ENCODE data around the gene DNAJB12. TPM values are rescaled to one million over a fixed set of nuclear protein-coding genes. Genes with fewer than 3 reads are reported as not detected.
"Not testable (repeated sequence)": the region's sequence is repeated elsewhere in the genome, so short reads cannot be mapped to it uniquely, and the experiment has no call there.

Gene DNAJB12
- total RNA-seq, 1 donor from 2014 or later: 46.1 TPM

- intact Hi-C loops (cut with DNase I): no loop called here
- Histone ChIP-seq H3K4me1 (peaks cover 7 to 19% of the 10 kb centered on the region in 2 donors), H3K9me3 (no peaks in the 10 kb centered on the region), H3K36me3 (no peaks in the 10 kb centered on the region), H3K27me3 (no peaks in the 10 kb centered on the region), H3K4me3 (no peak overlapping the region), H3K27ac (peak overlapping the region in 1 of 2 donors; percentile 16)
- DNase-seq (ENCODE audit: low spot score in 2 of 2): no peak
- TF ChIP-seq, protein P1, sequence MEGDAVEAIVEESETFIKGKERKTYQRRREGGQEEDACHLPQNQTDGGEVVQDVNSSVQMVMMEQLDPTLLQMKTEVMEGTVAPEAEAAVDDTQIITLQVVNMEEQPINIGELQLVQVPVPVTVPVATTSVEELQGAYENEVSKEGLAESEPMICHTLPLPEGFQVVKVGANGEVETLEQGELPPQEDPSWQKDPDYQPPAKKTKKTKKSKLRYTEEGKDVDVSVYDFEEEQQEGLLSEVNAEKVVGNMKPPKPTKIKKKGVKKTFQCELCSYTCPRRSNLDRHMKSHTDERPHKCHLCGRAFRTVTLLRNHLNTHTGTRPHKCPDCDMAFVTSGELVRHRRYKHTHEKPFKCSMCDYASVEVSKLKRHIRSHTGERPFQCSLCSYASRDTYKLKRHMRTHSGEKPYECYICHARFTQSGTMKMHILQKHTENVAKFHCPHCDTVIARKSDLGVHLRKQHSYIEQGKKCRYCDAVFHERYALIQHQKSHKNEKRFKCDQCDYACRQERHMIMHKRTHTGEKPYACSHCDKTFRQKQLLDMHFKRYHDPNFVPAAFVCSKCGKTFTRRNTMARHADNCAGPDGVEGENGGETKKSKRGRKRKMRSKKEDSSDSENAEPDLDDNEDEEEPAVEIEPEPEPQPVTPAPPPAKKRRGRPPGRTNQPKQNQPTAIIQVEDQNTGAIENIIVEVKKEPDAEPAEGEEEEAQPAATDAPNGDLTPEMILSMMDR (IDR thresholded peaks at IDR 0.05): no peak
Observed at GRCh38 chr10:72310636-72311035, 44.1 kb downstream of the DNAJB12 start.

GRCh38 chr10:72310241-72310633 is 44.5 kb downstream of the DNAJB12 start:
- H3K36me3 ChIP-seq: no peaks in the 10 kb centered on the region
- intact Hi-C loops (cut with DNase I): no loop called here

GRCh38 chr10:72309290-72310240 is 45.2 kb downstream of the DNAJB12 start:
- no peaks in the 10 kb centered on the region for H3K9me3 ChIP-seq
- no peaks in the 10 kb centered on the region for H3K27me3 ChIP-seq
- H3K36me3 ChIP-seq: no peaks in the 10 kb centered on the region
- intact Hi-C loops (cut with DNase I): no loop called here
- H3K4me3 ChIP-seq: no peak overlapping the region
- DNase-seq (ENCODE audit: low spot score in 2 of 2): no peak
- peaks cover 0 to 14% of the 10 kb centered on the region in 2 donors for H3K4me1 ChIP-seq
- TF ChIP-seq, protein P1 (IDR thresholded peaks at IDR 0.05): no peak
- H3K27ac ChIP-seq: no peak overlapping the region

More at GRCh38 chr10:72310241-72310633, 44.5 kb downstream of the DNAJB12 start:
- H3K27ac ChIP-seq: peak overlapping the region in 1 of 2 donors; percentile 16
- peaks cover 4 to 18% of the 10 kb centered on the region in 2 donors for H3K4me1 ChIP-seq
- no peak for DNase-seq (ENCODE audit: low spot score in 2 of 2)
- H3K4me3 ChIP-seq: no peak overlapping the region
- H3K27me3 ChIP-seq: no peaks in the 10 kb centered on the region
- TF ChIP-seq, protein P1 (IDR thresholded peaks at IDR 0.05): no peak
- no peaks in the 10 kb centered on the region for H3K9me3 ChIP-seq

DNA sequence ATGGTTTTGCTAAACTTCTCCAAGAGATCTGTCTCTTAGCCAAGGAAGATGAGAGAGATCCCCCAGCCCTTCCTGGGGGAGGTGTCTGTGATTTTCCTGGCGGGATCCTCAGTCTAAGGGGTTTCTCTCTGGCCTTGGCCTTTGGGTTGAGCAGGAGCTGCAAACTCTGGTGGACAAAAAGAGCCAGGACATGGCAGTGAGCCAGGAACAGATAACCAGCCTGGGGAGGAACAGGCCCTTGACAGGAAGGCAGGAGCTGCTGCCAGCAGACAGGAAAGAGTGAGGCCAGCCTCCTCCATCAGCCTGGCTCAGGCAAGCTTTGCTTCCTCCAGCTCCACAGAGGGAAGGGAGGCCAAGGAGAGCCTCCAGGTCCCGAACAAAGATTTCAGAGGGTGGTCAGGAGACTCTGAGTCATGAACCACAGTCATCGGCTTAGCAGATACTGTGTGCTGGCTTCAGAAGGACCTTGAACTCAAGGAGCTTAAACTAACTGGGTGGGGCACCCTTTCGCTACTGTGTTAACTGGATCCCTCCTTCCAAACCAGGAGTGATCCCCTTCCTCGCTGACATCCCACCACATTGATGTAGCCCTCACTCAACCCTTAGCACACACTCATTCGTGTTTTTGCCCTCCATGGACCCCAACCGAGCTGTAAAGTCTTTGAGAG is 46.3 kb downstream of the DNAJB12 start:
- peak overlapping the region in 1 of 2 donors; percentile 27 for H3K27ac ChIP-seq
- H3K27me3 ChIP-seq: no peaks in the 10 kb centered on the region

DNA sequence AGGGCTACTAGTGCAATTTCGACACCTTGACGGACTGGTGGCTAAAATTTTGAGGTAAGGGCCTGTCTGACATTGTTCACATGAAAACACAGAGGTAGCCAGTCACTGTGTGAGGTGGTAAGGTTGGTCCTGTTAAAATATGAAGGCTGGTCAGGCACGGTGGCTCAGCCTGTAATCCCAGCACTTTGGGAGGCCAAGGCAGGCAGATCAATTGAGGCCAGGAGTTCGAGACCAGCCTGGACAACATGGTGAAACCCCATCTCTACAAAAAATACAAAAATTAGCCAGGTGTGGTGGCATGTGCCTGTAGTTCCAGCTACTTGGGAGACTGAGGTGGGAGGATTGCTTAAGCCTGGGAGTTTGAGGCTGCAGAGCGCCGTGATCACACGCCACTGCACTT is 47.0 kb downstream of the DNAJB12 start:
- intact Hi-C loops (cut with DNase I); H3K9me3 ChIP-seq; H3K4me3 ChIP-seq; H3K36me3 ChIP-seq; DNase-seq (ENCODE audit: low spot score in 2 of 2); H3K27me3 ChIP-seq; H3K27ac ChIP-seq: not testable (repeated sequence)
- H3K4me1 ChIP-seq: peaks cover 0 to 14% of the 10 kb centered on the region in 2 donors

More for the DNA sequence above, 46.3 kb downstream of the DNAJB12 start:
- DNase-seq (ENCODE audit: low spot score in 2 of 2): no peak
- Histone ChIP-seq H3K4me1 (peaks cover 0 to 14% of the 10 kb centered on the region in 2 donors), H3K9me3 (no peaks in the 10 kb centered on the region), H3K4me3 (no peak overlapping the region), H3K36me3 (no peaks in the 10 kb centered on the region)
- TF ChIP-seq, protein P1 (IDR thresholded peaks at IDR 0.05): no peak
- intact Hi-C loops (cut with DNase I): no loop called here
